DMS 273 (cell line): ENCODE measurements around the gene HELZ.
"Not testable (repeated sequence)": the region's sequence is repeated elsewhere in the genome, so short reads cannot be mapped to it uniquely, and the experiment has no call there.

Experiments used
- DNase-seq: peaks from one replicate; lab custom pipeline; 2025; ENCODE audit not compliant: unreplicated experiment; lab: John Stamatoyannopoulos, UW

HELZ gene

DNA sequence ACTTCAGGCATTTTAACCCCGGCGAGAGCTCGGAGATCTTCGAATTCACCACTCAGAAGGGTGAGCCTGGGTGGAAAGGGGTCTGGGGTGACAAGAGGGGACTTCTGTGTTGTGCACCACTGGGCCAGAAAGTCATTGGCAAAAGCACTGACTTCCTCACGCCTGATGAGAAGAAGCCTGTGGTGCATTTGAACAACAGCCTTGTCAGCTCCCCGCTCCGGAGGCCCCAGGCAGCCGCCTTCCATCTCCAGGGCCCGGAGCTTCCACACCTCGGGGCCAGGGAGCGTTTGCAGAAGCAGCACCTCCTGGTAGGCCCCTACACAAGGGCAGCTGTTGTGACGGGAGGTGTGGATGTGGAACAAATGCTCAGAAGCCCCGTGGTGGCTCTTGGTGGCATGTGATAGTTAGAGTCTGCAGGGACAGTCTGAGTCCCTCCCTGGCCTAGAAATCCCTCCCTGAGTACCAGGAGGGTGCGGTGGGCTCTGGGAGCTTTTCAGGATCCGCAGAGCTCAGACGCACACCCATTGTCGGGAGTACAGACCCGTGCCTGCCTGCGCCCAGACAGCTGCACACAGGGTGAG lies 190.9 kb downstream of the HELZ start:
- no peak for DNase-seq

DNA sequence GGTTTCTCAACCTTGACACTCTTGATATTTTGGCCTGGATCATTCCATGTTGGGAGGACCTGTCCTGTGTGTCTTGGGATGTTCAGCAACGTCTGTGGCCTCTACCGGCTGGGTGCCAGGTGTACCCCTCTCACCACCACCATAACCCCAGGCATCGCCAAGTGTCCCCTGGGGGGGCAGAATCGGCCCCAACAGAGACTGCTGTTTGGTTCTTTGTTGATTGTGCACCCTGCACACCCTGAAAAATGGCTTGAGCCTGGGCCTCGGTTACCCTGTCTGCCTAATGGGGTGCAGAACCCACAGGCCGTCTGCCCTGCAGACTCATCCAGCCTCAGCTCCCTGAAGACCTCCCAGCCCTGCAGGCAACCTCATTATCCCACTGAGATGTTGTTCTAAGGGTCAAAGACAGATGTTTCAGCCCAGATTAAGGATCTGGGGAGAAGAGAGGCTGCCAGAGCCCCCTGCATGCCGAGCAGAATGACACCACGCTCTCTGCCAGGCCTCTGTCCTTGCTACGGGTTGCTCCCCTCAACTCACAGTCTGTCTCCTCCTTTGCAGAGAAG lies 191.5 kb downstream of the HELZ start:
- DNase-seq = no peak

DNA sequence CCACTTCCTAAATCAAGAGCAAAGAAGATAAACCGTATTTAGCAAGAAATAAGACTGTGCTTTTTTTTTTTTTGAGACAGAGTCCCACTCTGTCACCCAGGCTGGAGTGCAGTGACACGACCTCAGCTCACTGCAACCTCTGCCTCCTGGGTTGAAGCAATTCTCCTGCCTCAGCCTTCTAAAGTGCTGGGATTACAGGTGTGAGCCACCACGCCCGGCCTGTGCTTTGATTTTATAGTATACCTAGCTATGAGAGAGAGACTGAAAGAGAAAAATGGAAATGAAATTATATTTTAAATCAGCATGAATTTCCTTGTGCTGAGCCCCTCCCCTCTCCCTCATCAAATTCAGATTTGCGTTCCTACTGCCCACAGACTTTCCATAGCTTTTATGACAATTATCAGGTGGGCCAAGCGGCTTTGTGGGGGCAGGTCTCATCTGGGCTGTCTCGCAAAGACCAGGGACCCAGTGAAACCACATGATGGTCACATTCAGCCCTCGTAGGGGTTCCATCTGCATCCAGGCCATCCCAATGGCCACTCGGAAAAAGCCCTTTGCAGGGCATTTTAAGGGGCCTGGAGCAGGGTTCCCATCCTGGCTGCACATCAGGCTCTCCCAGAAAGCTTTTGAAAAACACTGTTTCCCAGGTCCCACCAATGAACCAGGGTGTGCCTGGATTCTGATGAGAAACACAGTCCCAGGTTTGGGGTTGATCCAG lies 192.1 kb downstream of the HELZ start:
- no peak for DNase-seq

- DNase-seq = no peak
Measured at GRCh38 chr17:67051837-67052236, 193.2 kb downstream of the HELZ start.

GRCh38 chr17:67051155-67051538 lies 193.8 kb downstream of the HELZ start:
- DNase-seq = no peak

- no peak for DNase-seq
Measured at GRCh38 chr17:67050471-67051154, 194.4 kb downstream of the HELZ start.

DNA sequence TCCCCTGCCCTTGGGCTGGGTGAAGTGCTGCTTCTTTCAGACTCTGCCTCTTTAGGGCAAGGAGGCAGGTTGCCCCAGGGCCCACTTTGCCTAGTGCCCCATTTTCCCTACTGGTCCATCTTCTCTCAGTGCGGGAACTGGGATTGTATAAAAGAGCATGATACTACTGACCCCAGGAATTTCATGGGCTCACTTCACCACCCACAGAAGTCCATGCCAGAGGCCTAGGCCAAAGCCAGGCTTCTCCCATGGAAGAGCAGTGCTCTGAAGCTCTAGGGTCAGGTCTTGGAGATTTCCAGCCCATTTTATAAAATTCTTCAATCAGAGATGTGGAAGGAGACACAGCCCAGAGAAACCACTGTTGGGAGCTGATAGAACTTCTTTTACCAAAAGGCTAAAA lies 194.9 kb downstream of the HELZ start:
- DNase-seq = no peak

DNA sequence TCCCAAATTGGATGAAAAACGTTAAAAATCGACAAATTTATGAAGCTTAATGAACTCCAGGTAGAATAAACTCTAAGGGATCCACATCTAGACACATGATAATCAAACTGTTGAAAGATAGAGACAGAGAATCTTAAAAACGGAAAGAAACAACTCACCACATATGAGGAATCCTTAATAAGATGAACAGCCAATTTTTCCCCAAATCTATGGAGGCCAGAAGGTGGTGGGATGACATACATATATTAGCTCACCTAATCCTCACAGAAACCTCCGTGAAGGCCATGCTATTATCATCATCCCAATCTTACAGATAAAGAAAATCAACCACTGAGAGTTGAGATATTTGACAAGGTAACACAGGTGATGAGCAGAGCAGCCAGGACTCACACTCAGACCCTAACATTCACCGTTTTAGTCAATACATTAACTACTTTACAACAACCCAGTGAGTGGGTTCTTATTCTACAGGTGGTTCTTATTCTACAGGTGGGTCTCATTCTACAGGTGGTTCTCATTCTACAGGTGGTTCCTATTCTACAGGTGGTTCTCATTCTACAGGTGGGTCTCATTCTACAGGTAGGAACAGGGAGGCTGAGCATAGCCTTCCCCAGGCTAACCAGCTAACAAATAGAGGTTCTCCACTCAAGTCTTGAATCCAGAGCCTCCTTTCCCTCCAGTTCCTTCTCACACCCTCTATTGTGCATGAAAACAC lies 195.8 kb downstream of the HELZ start:
- peak; percentile 13 for DNase-seq

- no peak for DNase-seq
Measured at GRCh38 chr17:67047382-67047781, 197.6 kb downstream of the HELZ start.

DNA sequence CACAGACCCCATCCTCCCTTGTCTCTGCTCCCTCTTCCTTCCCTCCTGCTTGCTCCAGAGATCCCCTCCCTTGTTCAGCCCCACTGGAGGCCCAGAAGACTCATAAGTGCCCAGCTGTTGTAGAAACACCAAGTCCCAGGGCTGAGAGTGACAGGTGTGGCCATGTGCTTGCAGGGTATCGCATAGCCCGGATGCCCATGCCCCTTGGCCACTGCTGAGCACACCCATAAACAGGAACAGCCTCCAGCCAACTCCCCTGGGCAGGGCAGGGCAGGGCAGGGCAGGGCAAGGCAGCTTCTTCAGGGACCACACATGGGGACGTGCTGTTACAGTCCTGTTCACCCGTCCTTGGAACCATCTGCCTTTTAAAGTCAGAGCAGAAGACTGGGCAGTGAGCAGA lies 198.6 kb downstream of the HELZ start:
- no peak for DNase-seq

GRCh38 chr17:67044940-67045339 lies 200.1 kb downstream of the HELZ start:
- DNase-seq = no peak

DNA sequence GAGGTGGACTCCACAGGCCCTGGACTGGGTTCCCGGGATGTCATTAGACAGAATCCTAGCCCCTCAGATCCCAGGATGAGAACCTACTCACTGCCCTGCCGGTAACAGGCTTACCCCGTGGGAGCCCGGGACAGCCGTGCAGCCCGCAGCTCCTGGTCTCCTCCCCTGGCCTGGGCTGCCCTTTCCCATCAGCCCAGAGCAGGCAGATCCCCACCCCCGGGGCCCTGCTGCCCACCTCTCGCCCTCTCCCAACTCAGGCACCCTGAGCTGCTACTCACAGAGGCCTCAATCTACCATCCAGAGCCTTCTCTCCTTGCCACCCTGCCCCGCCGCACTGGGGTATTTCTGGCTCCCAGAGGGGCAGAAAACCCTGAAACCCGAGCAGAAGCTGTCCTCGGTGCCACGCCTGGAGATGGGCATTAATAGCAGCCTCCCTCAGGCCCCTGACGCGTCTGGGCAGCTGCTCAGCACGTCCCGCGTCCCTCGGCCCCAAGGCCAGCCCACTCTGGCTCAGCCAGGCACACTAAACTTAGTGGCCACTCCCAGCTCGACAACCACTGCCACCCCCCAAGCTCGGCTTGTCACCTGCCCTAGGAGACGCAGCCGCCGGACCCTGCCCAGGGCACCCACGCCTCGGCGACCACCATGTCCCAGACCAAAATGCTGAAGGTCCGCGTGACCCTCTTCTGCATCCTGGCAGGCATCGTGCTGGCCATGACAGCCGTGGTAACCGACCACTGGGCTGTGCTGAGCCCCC lies 200.8 kb downstream of the HELZ start, which contains the start of gene CACNG1:
Gene CACNG1 (plus strand): TSS at position 539 of the 757 bp plus-strand sequence. CDS start 107 bp downstream, at position 646.
- DNase-seq = no peak

DNA sequence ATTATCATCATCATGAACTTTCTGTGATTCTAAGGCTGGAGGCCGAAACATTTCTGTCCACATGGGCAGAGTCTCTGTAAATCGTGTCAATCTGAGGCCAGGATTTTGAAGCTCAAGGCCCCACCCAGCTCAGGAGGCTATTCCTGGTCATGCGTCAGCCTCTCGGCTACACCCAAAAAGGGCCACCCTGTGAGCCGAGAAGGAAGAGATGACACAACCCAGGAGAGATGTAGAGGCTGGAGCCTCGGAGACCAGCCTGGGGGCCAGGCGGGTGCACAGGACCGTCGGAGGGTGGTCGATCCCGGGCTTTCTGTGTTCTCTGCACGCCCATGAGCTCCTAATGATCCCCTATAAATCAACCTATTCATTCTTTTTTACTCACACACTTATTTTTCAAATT lies 201.7 kb downstream of the HELZ start:
- DNase-seq = no peak

- DNase-seq = no peak
Measured at GRCh38 chr17:67041941-67042899, 202.8 kb downstream of the HELZ start.

DNA sequence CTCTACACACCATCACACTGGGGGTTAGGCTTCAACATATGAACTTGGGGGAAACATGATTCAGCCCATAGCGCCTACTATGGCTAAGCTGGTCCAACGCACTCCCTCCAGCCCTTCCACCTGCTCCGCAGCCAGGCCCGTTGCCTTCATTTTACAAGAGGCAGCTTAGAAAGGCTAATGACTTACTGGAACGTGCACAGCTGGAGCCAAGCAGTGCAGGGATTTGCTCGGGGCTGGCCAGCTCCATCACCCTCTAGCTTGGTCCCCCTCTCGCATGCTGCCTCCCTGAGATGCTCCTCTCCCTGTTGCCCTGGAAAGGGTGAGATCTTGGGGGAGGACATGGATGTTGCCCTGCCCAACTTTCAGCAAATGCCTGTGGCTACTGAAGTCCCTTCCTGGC lies 203.5 kb downstream of the HELZ start:
- DNase-seq = no peak

DNA sequence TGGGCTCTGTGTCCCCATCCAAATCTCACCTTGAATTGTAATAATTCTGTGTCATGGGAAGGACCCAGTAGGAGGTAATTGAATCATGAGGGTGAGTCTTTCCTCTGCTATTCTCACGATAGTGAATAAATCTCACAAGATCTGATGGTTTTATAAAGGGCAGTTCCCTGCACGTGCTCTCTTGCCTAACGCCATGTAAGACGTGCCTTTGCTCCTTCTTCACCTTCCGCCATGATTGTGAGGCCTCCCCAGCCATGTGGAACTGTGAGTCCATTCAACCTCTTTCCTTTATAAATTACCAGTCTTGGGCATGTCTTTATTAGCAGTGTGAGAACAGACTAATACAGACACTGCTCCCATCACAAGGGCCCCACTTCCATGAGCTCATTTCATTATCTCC lies 203.9 kb downstream of the HELZ start:
- not testable (repeated sequence) for DNase-seq

DNA sequence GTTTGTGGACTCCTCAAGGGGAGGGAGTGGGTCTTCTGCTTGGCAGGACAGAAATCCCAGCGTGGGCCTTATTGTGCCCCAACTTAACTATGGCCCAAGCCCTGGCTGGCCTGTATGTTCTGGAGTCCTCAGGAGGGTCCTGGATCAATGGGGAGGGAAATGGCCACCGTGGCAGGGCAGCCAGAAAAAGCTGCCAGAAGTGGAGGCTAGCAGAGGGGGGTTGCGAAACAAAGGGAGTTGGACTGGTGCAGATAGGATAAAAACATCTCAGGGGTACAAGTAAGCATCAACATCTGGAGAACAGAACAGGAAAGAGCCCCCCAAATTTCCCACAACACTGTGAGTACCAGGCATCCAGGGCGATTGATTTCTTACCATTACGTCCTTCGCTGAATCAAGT lies 204.3 kb downstream of the HELZ start:
- no peak for DNase-seq

GRCh38 chr17:67038861-67039365 lies 206.1 kb downstream of the HELZ start:
- no peak for DNase-seq
